ENCODE measurements around the gene TRIP12. TPM values are rescaled to one million over a fixed set of nuclear protein-coding genes. Genes with fewer than 3 reads are reported as not detected.

TRIP12 gene
- total and polyA plus RNA-seq, 2 donors (not counting 3 experiments of a cell fraction or from before 2014, with no cell fraction given) = 53.8 to 278 TPM

DNA sequence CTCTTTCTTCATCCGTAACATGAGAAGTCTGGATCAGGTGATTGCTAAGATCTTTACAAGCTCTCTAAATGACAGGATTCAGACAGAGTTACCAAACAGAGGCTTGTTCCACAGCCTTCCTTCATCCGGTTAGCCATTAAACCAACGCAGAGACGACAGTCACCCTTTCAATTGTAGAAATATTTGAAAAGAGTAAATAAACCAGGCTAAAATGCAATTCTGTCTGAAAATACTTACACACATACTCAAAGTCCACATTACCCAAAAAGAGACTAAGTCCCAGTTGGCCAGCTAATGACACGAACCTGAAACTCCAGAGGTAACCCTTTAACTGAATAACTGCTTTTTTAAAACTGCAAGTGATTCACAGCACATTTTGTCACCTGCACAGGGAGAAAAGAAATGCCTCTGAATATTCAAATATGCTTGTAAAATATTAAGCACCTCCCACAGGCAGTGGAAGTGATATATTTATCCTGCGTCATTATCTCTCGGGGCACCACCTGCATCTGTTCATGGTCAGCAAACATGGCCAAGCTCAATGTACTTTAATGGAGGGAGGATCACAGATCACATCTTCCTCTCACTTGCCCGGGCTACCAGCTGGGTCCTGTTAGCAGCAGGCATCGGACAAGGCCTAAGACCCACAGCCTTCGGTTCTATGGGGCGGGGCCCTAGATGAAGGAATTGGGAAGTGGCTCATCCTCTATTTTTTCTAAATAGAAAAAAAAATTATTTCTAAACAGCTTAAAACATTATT lies 168.7 kb downstream of the TRIP12 start:
- Histone ChIP-seq H3K9me1 (replicated peaks; ENCODE audit: control insufficient read depth, extremely low read depth, insufficient read depth, low read length) (no peaks in the 10 kb centered on the region), H3K9ac (replicated peaks; ENCODE audit: extremely low read depth, insufficient read depth, low read length) (no peak overlapping the region), H3K36me3 (ENCODE audit: control insufficient read depth in 2 of 2, extremely low read depth in 1 of 2, insufficient read depth in 2 of 2, low read length in 2 of 2) (no peaks in the 10 kb centered on the region), H3K4me3 (replicated peaks in 1 of 3; ENCODE audit: insufficient read depth in 1 of 3, low read depth in 1 of 3, low read length in 3 of 3) (no peak overlapping the region), H3K27ac (ENCODE audit: insufficient read depth, low read depth, low read length) (no peak overlapping the region), H3K27me3 (ENCODE audit: control insufficient read depth in 2 of 2, insufficient read depth in 2 of 2, low read length in 2 of 2) (no peaks in the 10 kb centered on the region), H4K20me1 (replicated peaks; ENCODE audit: control insufficient read depth, extremely low read depth, insufficient read depth, low read length) (no peaks in the 10 kb centered on the region), H3K4me1 (ENCODE audit: control insufficient read depth, extremely low read depth, insufficient read depth, low read length) (no peaks in the 10 kb centered on the region), H3K9me3 (replicated peaks; ENCODE audit: control insufficient read depth, insufficient read depth, low read length) (no peaks in the 10 kb centered on the region), H3K79me2 (ENCODE audit: control insufficient read depth, insufficient read depth, low read length) (no peaks in the 10 kb centered on the region), H2AFZ (ENCODE audit: low read depth, low read length) (no peak overlapping the region), H3K4me2 (ENCODE audit: insufficient read depth, low read length) (no peak overlapping the region)
- intact Hi-C loops (cut with micrococcal nuclease) = no loop called here
- BruUV-seq (replicated peaks) = no TSS peak
- ChIA-PET POLR2A (no interaction called here), CTCF (interaction anchor here (0.7 kb wide), 1 partner anchor 1706 kb away, joined by 3 read pairs; no protein-coding TSS in a partner anchor)
- no peak for DNase-seq (ENCODE audit: low read depth, low spot score)
- FAIRE-seq = no peak
- dilution Hi-C loops (cut with MboI; ENCODE audit: extremely low pct_ligation_motif_present, low sequenced_read_pairs) = no loop called here
- TF ChIP-seq GATA2 (IDR thresholded peaks at IDR 0.05; ENCODE audit: insufficient read depth, insufficient read length, low read depth, low read length) (no peak), JUN (IDR thresholded peaks at IDR 0.05; ENCODE audit: borderline replicate concordance, insufficient read depth, insufficient read length, low read depth) (no peak), EZH2 (IDR thresholded peaks at IDR 0.05; ENCODE audit: borderline replicate concordance, low read depth, low read length, severe bottlenecking) (no peak), POLR2A (IDR thresholded peaks at IDR 0.05; ENCODE audit: low read depth, low read length) (no peak), POLR2AphosphoS5 (IDR thresholded peaks at IDR 0.05; ENCODE audit: insufficient read depth, low read depth, low read length) (no peak), FOS (IDR thresholded peaks at IDR 0.05; ENCODE audit: borderline replicate concordance, insufficient read depth, low read length) (no peak), MYC (IDR thresholded peaks at IDR 0.05; ENCODE audit: low read depth, low read length) (no peak)
- TF ChIP-seq, protein P1, sequence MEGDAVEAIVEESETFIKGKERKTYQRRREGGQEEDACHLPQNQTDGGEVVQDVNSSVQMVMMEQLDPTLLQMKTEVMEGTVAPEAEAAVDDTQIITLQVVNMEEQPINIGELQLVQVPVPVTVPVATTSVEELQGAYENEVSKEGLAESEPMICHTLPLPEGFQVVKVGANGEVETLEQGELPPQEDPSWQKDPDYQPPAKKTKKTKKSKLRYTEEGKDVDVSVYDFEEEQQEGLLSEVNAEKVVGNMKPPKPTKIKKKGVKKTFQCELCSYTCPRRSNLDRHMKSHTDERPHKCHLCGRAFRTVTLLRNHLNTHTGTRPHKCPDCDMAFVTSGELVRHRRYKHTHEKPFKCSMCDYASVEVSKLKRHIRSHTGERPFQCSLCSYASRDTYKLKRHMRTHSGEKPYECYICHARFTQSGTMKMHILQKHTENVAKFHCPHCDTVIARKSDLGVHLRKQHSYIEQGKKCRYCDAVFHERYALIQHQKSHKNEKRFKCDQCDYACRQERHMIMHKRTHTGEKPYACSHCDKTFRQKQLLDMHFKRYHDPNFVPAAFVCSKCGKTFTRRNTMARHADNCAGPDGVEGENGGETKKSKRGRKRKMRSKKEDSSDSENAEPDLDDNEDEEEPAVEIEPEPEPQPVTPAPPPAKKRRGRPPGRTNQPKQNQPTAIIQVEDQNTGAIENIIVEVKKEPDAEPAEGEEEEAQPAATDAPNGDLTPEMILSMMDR (IDR thresholded peaks at IDR 0.05; ENCODE audit: extremely low read depth in 1 of 2, insufficient read depth in 1 of 2, low read depth in 1 of 2, low read length in 2 of 2) = no peak
- TF ChIP-seq, protein P2, sequence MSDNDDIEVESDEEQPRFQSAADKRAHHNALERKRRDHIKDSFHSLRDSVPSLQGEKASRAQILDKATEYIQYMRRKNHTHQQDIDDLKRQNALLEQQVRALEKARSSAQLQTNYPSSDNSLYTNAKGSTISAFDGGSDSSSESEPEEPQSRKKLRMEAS (IDR thresholded peaks at IDR 0.05; ENCODE audit: insufficient read depth, insufficient read length) = no peak
